DND-41 (cell line): ENCODE data around the gene THNSL1.

ENCODE experiments used
- ATAC-seq: fragments of 200-7000 bp; cut with Tn5 transposase; 3 replicates; pipeline ENCODE4 v1.9.1; 2021; ENCODE audit warnings: low read depth; ENCODE audit not compliant: insufficient read depth
- DNase-seq: peaks from one replicate; pipeline ENCODE4 v3.0.0-alpha.2; 2020
- H2AFZ ChIP-seq: 2 replicates; pipeline ENCODE4 v1.6.0; 2012; ENCODE audit warnings: low read depth, low read length
- H3K27ac ChIP-seq: 2 replicates; pipeline ENCODE4 v1.5.1; 2012; ENCODE audit warnings: low read length, inconsistent platforms
- H3K27me3 ChIP-seq: fragments of 200-600 bp; sonication (generic); 2 replicates; pipeline ENCODE4 v1.6.0; 2012; ENCODE audit warnings: low read length, mild to moderate bottlenecking, inconsistent platforms; ENCODE audit not compliant: insufficient read depth, poor library complexity
- H3K36me3 ChIP-seq: 2 replicates; pipeline ENCODE4 v1.5.1; 2012; ENCODE audit warnings: low read length, inconsistent platforms; ENCODE audit not compliant: insufficient read depth
- H3K4me1 ChIP-seq: 2 replicates; pipeline ENCODE4 v1.5.1; 2012; ENCODE audit warnings: mild to moderate bottlenecking, low read length; ENCODE audit not compliant: insufficient read depth
- H3K4me2 ChIP-seq: 2 replicates; pipeline ENCODE4 v1.6.0; 2012; ENCODE audit warnings: mild to moderate bottlenecking, moderate library complexity, low read length, inconsistent platforms; ENCODE audit not compliant: insufficient read depth
- H3K4me3 ChIP-seq, 2 experiments: fragments of 200-600 bp in 1 of 2; shearing (Covaris generic) in 1 of 2; 2 replicates each; pipeline ENCODE4 v1.5.1; 2012 to 2016; ENCODE audit warnings: inconsistent platforms in 2 of 2, low read length in 2 of 2, mild to moderate bottlenecking in 2 of 2, low read depth in 1 of 2, moderate library complexity in 1 of 2
- H3K79me2 ChIP-seq: 2 replicates; pipeline ENCODE4 v1.6.0; 2012; ENCODE audit warnings: low read length, inconsistent platforms; ENCODE audit not compliant: insufficient read depth
- H3K9ac ChIP-seq: 2 replicates; pipeline ENCODE4 v1.6.0; 2012; ENCODE audit warnings: low read depth, mild to moderate bottlenecking, inconsistent platforms, low read length, moderate library complexity
- H3K9me3 ChIP-seq: 2 replicates; pipeline ENCODE4 v1.5.1; 2012; ENCODE audit warnings: low read length, moderate library complexity, mild to moderate bottlenecking, inconsistent platforms; ENCODE audit not compliant: insufficient read depth, severe bottlenecking
- H4K20me1 ChIP-seq: 2 replicates; pipeline ENCODE4 v1.6.0; 2012; ENCODE audit warnings: low read length; ENCODE audit not compliant: insufficient read depth
- CTCF ChIP-seq: IDR thresholded peaks from 2 replicates; pipeline ENCODE4 v1.5.1; 2012; ENCODE audit warnings: borderline replicate concordance, low read length, moderate library complexity, mild to moderate bottlenecking; ENCODE audit not compliant: poor library complexity, severe bottlenecking; ENCODE audit errors: extremely low read depth
- EZH2 ChIP-seq: IDR thresholded peaks from 3 replicates; pipeline ENCODE4 v1.6.1; 2012; ENCODE audit warnings: borderline replicate concordance, low read depth, mild to moderate bottlenecking, moderate library complexity, low read length, inconsistent platforms; ENCODE audit not compliant: severe bottlenecking

THNSL1 gene

DNA sequence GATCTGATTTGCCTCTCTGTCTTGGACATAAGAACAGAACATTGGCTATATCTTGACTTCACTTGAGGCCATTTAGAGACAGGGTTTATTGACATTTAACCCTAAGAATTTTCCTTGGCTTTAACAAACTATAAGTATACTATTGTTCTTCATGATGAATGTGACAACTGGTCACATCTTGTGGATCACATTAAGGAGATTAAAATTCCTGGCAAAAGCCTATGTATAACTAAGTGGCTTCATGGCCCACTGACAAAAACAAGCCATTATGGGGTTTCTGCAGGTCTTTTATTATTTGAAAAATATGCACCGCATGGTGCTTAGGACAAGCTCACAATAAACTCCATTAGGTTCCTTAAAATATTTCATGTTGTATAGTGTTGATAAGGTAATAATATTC, 54.8 kb downstream of the THNSL1 start:
- H3K4me1 ChIP-seq, result no peaks in the 10 kb centered on the region
- H3K27me3 ChIP-seq, result peaks cover 11% of the 10 kb centered on the region
- H3K4me2 ChIP-seq, result no peak overlapping the region
- TF ChIP-seq EZH2, result no peak
- TF ChIP-seq CTCF, result no peak
- no peaks in the 10 kb centered on the region for H3K36me3 ChIP-seq
- no peak overlapping the region for H2AFZ ChIP-seq
- H3K4me3 ChIP-seq, result no peak overlapping the region
- ATAC-seq (no peak), DNase-seq (no peak)
- H3K9ac ChIP-seq, result no peak overlapping the region
- H3K27ac ChIP-seq, result no peak overlapping the region
- H3K79me2 ChIP-seq, result no peaks in the 10 kb centered on the region
- H3K9me3 ChIP-seq, result no peaks in the 10 kb centered on the region
- no peaks in the 10 kb centered on the region for H4K20me1 ChIP-seq

DNA sequence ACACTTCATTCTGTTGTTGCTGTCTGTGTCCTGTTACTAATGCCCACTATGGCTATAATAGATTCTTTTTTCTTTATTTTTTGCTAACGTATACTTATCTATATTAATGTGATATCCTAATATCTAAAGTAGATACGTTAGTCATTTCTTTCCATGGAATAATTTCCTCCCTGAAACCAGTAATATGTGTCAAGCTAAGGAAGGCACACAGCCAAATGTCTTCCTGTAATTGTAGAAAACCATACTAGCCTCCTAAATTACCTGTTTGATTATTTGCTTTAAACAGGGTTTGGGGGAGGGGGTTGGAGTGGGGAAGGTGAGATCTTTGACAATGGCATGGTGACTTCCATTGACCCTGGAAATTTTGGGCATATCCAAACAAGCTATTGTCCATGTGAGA, 56.4 kb downstream of the THNSL1 start:
- Histone ChIP-seq H4K20me1 (no peaks in the 10 kb centered on the region), H3K36me3 (no peaks in the 10 kb centered on the region), H3K79me2 (no peaks in the 10 kb centered on the region), H2AFZ (no peak overlapping the region), H3K4me2 (no peak overlapping the region), H3K27me3 (peaks cover 15% of the 10 kb centered on the region), H3K9me3 (no peaks in the 10 kb centered on the region), H3K9ac (no peak overlapping the region), H3K4me1 (no peaks in the 10 kb centered on the region), H3K4me3 (no peak overlapping the region), H3K27ac (no peak overlapping the region)
- DNase-seq, result no peak
- TF ChIP-seq EZH2 (no peak), CTCF (no peak)
- no peak for ATAC-seq

DNA sequence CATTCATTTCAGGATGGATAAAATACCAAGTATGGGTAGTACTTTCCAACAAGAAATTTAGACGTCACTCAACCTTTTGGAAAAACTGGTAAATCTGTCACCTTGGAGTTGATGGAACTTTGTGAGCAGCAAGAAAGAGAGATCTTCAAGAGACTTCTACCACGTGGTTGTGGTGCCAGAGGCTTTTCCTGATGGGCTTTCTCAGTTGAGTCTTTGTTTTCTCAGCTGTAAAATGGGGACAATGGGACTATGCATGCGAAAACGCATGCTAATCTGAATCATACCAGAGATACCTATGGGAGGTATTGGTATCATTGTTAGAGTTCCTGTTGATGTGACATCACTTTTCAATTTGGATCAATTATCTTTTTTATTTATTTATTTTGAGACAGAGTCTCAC, 59.4 kb downstream of the THNSL1 start:
- H3K27ac ChIP-seq, result no peak overlapping the region
- H3K79me2 ChIP-seq, result no peaks in the 10 kb centered on the region
- H3K4me3 ChIP-seq, result no peak overlapping the region
- TF ChIP-seq EZH2 (no peak), CTCF (no peak)
- no peaks in the 10 kb centered on the region for H4K20me1 ChIP-seq
- ATAC-seq (no peak), DNase-seq (no peak)
- H3K4me1 ChIP-seq, result no peaks in the 10 kb centered on the region
- H3K36me3 ChIP-seq, result no peaks in the 10 kb centered on the region
- H2AFZ ChIP-seq, result no peak overlapping the region
- H3K27me3 ChIP-seq, result peaks cover 13% of the 10 kb centered on the region
- no peaks in the 10 kb centered on the region for H3K9me3 ChIP-seq
- H3K4me2 ChIP-seq, result no peak overlapping the region
- no peak overlapping the region for H3K9ac ChIP-seq
